T-cell (primary cell): ENCODE measurements around the gene PRRT4. TPM values are rescaled to one million over a fixed set of nuclear protein-coding genes. Genes with fewer than 3 reads are reported as not detected.

Experiments
- ATAC-seq, 4 experiments: fragments of 200-7000 bp in 3 of 4; fragments of 150-1000 bp in 1 of 4; cut with Tn5 transposase; replicated peaks in 1 of 4; 1 replicate in 3 of 4; 2 replicates in 1 of 4; pipeline ENCODE4 v1.10.0; 2021; ENCODE audit warnings: moderate library complexity in 3 of 4, mild to moderate bottlenecking in 2 of 4, moderate number of reproducible peaks in 1 of 4
- CTCF ChIA-PET, 2 donors: fragments of 300-600 bp; sonication (Branson Sonifier 250); formaldehyde crosslinking; loops; one replicate each; lab custom pipeline; 2022; ENCODE audit warnings: antibody characterized with exemption in 2 of 2; lab: Charles Lee
- POLR2A ChIA-PET, 2 donors: fragments of 300-600 bp; sonication (Branson Sonifier 250); formaldehyde crosslinking; loops; one replicate each; lab custom pipeline; 2022; ENCODE audit warnings: antibody characterized with exemption in 2 of 2; lab: Charles Lee
- DNase-seq, 35 experiments: peaks; one replicate each; pipeline versions ENCODE4 v3.0.0 to v3.0.0-alpha.2; 2013 to 2023
- H3K27ac ChIP-seq: one replicate; pipeline ENCODE4 v1.5.1; 2013; ENCODE audit warnings: low read length
- H3K27me3 ChIP-seq, 2 experiments: replicated peaks in 1 of 2; 1 replicate in 1 of 2; 2 replicates in 1 of 2; pipeline versions ENCODE4 v1.6.1 to v1.7.0; 2013; ENCODE audit warnings: low read length in 1 of 2, mixed read lengths in 1 of 2; ENCODE audit not compliant: control insufficient read depth in 2 of 2, insufficient read depth in 2 of 2; ENCODE audit errors: extremely low read depth in 1 of 2
- H3K36me3 ChIP-seq, 2 donors: 1 replicate in 1 of 2; 2 replicates in 1 of 2; pipeline versions ENCODE4 v1.6.1 to v1.7.0; 2013; ENCODE audit warnings: low read length in 1 of 2; ENCODE audit not compliant: control insufficient read depth in 2 of 2, insufficient read depth in 1 of 2; ENCODE audit errors: extremely low read depth in 1 of 2
- H3K4me1 ChIP-seq, 2 experiments: 1 replicate in 1 of 2; 2 replicates in 1 of 2; pipeline versions ENCODE4 v1.6.1 to v1.7.0; 2013; ENCODE audit warnings: low read length in 2 of 2, mixed read lengths in 1 of 2; ENCODE audit not compliant: insufficient read depth in 2 of 2, control insufficient read depth in 1 of 2; ENCODE audit errors: extremely low read depth in 1 of 2
- H3K4me3 ChIP-seq, 2 donors: 1 replicate in 1 of 2; 2 replicates in 1 of 2; pipeline versions ENCODE4 v1.5.1 to v1.7.0; 2013; ENCODE audit warnings: mild to moderate bottlenecking in 2 of 2, low read length in 1 of 2, moderate library complexity in 1 of 2; ENCODE audit not compliant: control insufficient read depth in 1 of 2; ENCODE audit errors: extremely low read depth in 1 of 2
- H3K9me3 ChIP-seq: 2 replicates; pipeline ENCODE4 v1.7.0; 2013
- H3K27ac Mint-ChIP-seq, 2 donors: one replicate each; pipeline ENCODE4 v1.8.0; 2020 to 2021; ENCODE audit warnings: mild to moderate bottlenecking in 2 of 2, mixed read lengths in 2 of 2
- H3K27me3 Mint-ChIP-seq, 2 donors: one replicate each; pipeline ENCODE4 v1.8.0; 2021 to 2022; ENCODE audit warnings: mixed read lengths in 2 of 2
- H3K36me3 Mint-ChIP-seq: one replicate; pipeline ENCODE4 v1.8.0; 2021; ENCODE audit warnings: mixed read lengths
- H3K4me1 Mint-ChIP-seq, 3 donors: one replicate each; pipeline ENCODE4 v1.8.0; 2020 to 2022; ENCODE audit warnings: mixed read lengths in 3 of 3, mild to moderate bottlenecking in 1 of 3
- H3K4me3 Mint-ChIP-seq, 3 donors: one replicate each; pipeline ENCODE4 v1.8.0; 2020 to 2022; ENCODE audit warnings: mild to moderate bottlenecking in 3 of 3, mixed read lengths in 3 of 3, moderate library complexity in 3 of 3
- H3K9me3 Mint-ChIP-seq, 3 donors: one replicate each; pipeline ENCODE4 v1.8.0; 2020 to 2022; ENCODE audit warnings: mixed read lengths in 3 of 3
- WGBS: methylation state at CpG from one replicate; pipeline ENCODE4 v1.1.5; 2013; ENCODE audit warnings: missing lambda C conversion rate; ENCODE audit not compliant: insufficient coverage; 5-methylcytosine and 5-hydroxymethylcytosine counted together
- total RNA-seq, 35 experiments: library from RNA in 6 of 35; stranded (reverse) in 6 of 35; fragments of 120-200 nt in 1 of 35; gene quantifications; one replicate each; pipeline versions ENCODE4 v1.2.1 to v1.2.4 and lab custom pipeline; 2013 to 2026

PRRT4 gene
- total RNA-seq, 5 donors from 2014 or later (not counting 1 experiment from before 2014, with no cell fraction given) = 0.15 to 1.1 (median 0.65) TPM

DNA sequence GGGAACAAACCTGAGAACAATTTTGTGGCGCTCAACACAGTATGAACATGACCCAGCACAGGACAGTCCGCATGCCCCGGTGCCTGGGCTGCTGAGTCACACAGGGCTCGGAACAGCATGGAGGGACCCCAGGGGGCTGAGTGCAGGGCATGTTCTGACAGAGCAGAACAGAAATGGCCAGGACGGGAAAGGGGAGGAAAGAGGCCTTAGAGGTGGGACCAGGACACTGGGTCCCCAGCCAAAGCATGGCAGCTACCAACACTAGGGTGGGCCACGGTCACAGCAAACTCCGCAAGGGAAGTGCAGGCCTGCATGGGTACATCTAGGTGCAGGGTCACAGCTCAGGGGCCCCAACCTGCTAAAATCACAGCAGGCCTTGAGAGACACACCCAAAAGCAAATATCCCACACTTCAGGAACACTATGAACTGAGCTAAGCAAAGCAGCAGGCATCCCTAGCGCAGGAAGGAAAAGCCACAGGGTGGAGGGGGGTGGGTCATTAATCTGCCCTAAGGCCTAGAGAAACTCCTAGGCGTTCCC, 42.7 kb upstream of the PRRT4 start:
- Mint-ChIP-seq H3K27ac (peak overlapping the region; percentile 41 to 52), H3K36me3 (peaks cover 16% of the 10 kb centered on the region), H3K4me1 (peaks cover 47 to 53% (median 48%) of the 10 kb centered on the region in 3 donors), H3K27me3 (no peaks in the 10 kb centered on the region), H3K4me3 (peak overlapping the region; percentile 68 to 83 (median 78)), H3K9me3 (no peaks in the 10 kb centered on the region)
- no peak overlapping the region for H3K27ac ChIP-seq
- ChIA-PET CTCF (interaction anchor here (0.6 to 1.2 kb wide), 7 partner anchors 13 to 1959 kb away, joined by 3 to 10 read pairs (median 4); no protein-coding TSS in a partner anchor), POLR2A (interaction anchor here in 1 of 2 donors (0.7 kb wide), 1 partner anchor 51 kb away, joined by 6 read pairs; the partner anchor contains the start of gene HILPDA)
- no peaks in the 10 kb centered on the region for H3K27me3 ChIP-seq
- ATAC-seq (no peak), DNase-seq (no peak)
- 95% methylated on average over 7 of the region's 9 CpGs for WGBS
- no peaks in the 10 kb centered on the region for H3K9me3 ChIP-seq
- H3K36me3 ChIP-seq = peaks cover 7 to 20% of the 10 kb centered on the region in 2 donors
- H3K4me1 ChIP-seq = peaks cover 8 to 51% of the 10 kb centered on the region in 2 experiments
- no peak overlapping the region for H3K4me3 ChIP-seq

DNA sequence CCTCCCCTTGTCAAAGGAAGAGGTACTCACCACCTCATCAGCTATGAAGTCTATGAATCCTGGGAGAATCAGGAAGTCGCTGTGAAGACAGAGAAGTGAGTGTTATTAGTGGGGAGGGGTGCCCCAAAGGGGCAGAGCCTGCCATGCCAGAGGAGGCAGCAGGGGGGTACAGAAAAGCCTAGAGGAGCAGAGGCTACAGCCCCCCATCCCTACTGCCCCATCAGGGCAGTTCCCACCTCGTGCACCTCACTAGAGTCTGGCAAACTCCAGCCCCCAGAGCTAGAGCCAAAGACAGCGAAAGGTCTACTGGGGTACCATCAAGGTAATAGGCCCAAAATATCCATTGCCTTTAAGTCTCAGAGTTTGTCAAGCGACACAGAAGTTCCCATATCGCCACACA, 42.2 kb upstream of the PRRT4 start:
- Histone ChIP-seq H3K9me3 (no peaks in the 10 kb centered on the region), H3K27ac (no peak overlapping the region), H3K36me3 (peaks cover 7 to 23% of the 10 kb centered on the region in 2 donors), H3K4me1 (peaks cover 6 to 46% of the 10 kb centered on the region in 2 experiments), H3K4me3 (no peak overlapping the region), H3K27me3 (no peaks in the 10 kb centered on the region)
- Mint-ChIP-seq H3K27me3 (no peaks in the 10 kb centered on the region), H3K27ac (peak overlapping the region; percentile 52 to 77), H3K4me1 (peaks cover 42 to 48% (median 43%) of the 10 kb centered on the region in 3 donors), H3K4me3 (peak overlapping the region in 1 of 3 donors; percentile 83), H3K36me3 (peaks cover 16% of the 10 kb centered on the region), H3K9me3 (no peaks in the 10 kb centered on the region)
- no peak for ATAC-seq
- POLR2A ChIA-PET = interaction anchor here in 1 of 2 donors (0.6 to 0.7 kb wide), 2 partner anchors 49 to 52 kb away, joined by 3 to 6 read pairs; partner anchors contain the start of gene HILPDA
- WGBS = 100% methylated on average over 2 of the region's 5 CpGs
- CTCF ChIA-PET = interaction anchor here (0.6 to 1.2 kb wide), 6 partner anchors 13 to 195 kb away, joined by 3 to 10 read pairs (median 4); no protein-coding TSS in a partner anchor
- DNase-seq = no peak

DNA sequence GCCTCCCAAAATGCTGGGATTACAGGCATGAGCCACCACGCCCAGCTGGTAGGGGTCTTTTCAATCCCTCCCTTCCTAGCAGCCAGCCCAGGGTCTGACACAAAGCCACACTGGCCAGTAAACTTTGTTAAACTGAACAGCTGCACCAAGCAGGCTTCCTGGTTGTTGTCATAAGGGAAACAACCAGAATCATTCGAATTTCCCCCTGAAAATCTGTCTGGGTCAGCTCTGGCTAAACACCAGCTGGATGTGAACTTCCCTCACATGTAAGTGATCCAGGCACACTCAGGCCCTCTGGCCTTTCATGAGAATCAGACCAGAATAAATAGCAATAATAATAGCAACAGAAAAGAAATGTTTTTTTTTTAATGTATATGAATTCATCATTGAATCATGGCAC, 40.9 kb upstream of the PRRT4 start:
- Mint-ChIP-seq H3K27ac (no peak overlapping the region), H3K4me3 (no peak overlapping the region), H3K4me1 (peaks cover 32 to 37% (median 32%) of the 10 kb centered on the region in 3 donors), H3K9me3 (no peaks in the 10 kb centered on the region), H3K27me3 (no peaks in the 10 kb centered on the region), H3K36me3 (peaks cover 25% of the 10 kb centered on the region)
- ChIA-PET POLR2A (no interaction called here), CTCF (interaction anchor here (0.6 to 1.4 kb wide), 5 partner anchors 25 to 270 kb away, joined by 3 to 5 read pairs (median 3); no protein-coding TSS in a partner anchor)
- Histone ChIP-seq H3K27me3 (no peaks in the 10 kb centered on the region), H3K4me1 (peaks cover 6 to 32% of the 10 kb centered on the region in 2 experiments), H3K36me3 (peaks cover 7 to 36% of the 10 kb centered on the region in 2 donors), H3K4me3 (no peak overlapping the region), H3K27ac (no peak overlapping the region), H3K9me3 (no peaks in the 10 kb centered on the region)
- DNase-seq (no peak), ATAC-seq (no peak)
- WGBS = 71% methylated on average over 1 of the region's 2 CpGs

DNA sequence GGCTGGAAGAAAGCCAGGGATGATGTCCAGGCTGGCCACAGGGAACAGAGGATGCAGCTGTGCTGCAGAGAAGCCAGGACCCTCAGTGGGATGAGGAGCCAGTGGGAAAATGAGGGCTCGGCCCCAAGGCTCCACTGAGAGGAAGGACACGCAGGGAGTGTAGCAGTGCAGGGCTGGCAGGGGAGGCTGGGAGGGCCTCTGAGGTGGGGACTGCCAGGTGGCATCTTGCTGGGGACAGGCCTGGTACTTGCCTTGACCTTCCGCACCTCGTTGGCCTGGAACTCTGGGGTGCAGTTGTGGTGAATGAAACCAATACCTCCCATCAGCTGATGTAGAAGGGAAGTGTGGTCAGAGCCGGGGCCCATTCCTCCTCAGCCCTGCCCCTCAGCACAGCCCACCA, 39.1 kb upstream of the PRRT4 start:
- H3K4me1 Mint-ChIP-seq = peaks cover 19 to 25% (median 20%) of the 10 kb centered on the region in 3 donors
- Histone ChIP-seq H3K36me3 (peaks cover 7 to 54% of the 10 kb centered on the region in 2 donors), H3K4me3 (no peak overlapping the region), H3K27ac (no peak overlapping the region), H3K9me3 (no peaks in the 10 kb centered on the region), H3K27me3 (no peaks in the 10 kb centered on the region), H3K4me1 (peaks cover 6 to 20% of the 10 kb centered on the region in 2 experiments)
- H3K4me3 Mint-ChIP-seq = no peak overlapping the region
- no peaks in the 10 kb centered on the region for H3K27me3 Mint-ChIP-seq
- ATAC-seq (no peak), DNase-seq (no peak)
- WGBS = 88% methylated on average over 2 of the region's 5 CpGs
- ChIA-PET CTCF (interaction anchor here (0.6 to 4.0 kb wide), 5 partner anchors 24 to 58 kb away, joined by 3 to 59 read pairs (median 4); no protein-coding TSS in a partner anchor), POLR2A (no interaction called here)
- no peak overlapping the region for H3K27ac Mint-ChIP-seq
- no peaks in the 10 kb centered on the region for H3K9me3 Mint-ChIP-seq
- H3K36me3 Mint-ChIP-seq = peaks cover 37% of the 10 kb centered on the region

DNA sequence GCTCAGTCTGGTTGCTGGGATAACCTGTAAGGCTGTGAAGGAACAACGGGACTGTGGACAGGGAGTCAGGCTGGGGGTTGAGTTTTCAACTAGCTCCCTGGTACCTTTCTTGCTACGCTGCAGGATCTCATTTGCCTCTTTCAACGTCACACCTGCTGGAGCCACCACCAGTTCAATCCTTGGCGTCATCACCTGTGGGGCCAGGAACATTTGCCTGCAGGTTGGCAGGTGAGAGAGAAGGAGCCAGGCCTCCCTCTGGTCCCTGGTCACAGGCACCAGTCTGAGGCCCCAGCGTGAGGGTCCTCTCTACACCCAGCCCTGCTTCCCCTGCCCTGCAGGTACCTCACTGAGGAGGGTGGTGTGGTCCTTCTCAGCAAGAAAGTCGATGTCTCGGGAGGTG, 38.5 kb upstream of the PRRT4 start:
- Histone ChIP-seq H3K27ac (no peak overlapping the region), H3K27me3 (no peaks in the 10 kb centered on the region), H3K9me3 (no peaks in the 10 kb centered on the region), H3K4me1 (peaks cover 4 to 16% of the 10 kb centered on the region in 2 experiments), H3K36me3 (peaks cover 7 to 60% of the 10 kb centered on the region in 2 donors), H3K4me3 (no peak overlapping the region)
- ChIA-PET POLR2A (interaction anchor here in 1 of 2 donors (0.7 kb wide), 1 partner anchor 334 kb away, joined by 8 read pairs; no protein-coding TSS in a partner anchor), CTCF (interaction anchor here (0.6 to 4.0 kb wide), 9 partner anchors 13 to 580 kb away, joined by 3 to 59 read pairs (median 3); no protein-coding TSS in a partner anchor)
- DNase-seq (no peak), ATAC-seq (no peak)
- H3K4me1 Mint-ChIP-seq = peaks cover 18 to 23% (median 19%) of the 10 kb centered on the region in 3 donors
- no peaks in the 10 kb centered on the region for H3K9me3 Mint-ChIP-seq
- peaks cover 37% of the 10 kb centered on the region for H3K36me3 Mint-ChIP-seq
- H3K27ac Mint-ChIP-seq = no peak overlapping the region
- no peak overlapping the region for H3K4me3 Mint-ChIP-seq
- WGBS = 100% methylated on average over 3 of the region's 7 CpGs
- no peaks in the 10 kb centered on the region for H3K27me3 Mint-ChIP-seq

DNA sequence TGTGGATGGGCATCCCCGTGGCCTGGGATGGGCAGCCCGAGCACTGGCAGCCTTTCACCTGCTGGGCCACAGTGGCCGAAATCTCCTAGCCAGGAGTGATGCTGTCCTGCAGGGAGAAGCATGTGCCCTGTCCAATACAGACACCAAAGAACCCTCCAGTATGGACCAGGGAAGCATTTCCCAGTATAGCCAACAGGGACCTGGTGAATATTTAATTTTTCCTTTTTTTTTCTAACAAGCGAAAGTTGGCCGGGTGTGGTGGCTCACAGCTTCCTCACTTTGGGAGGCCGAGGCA, 37.3 kb upstream of the PRRT4 start:
- no peaks in the 10 kb centered on the region for H3K9me3 Mint-ChIP-seq
- peak in 1 of 4 experiments; percentile 19 for ATAC-seq

More for the DNA sequence above, 37.3 kb upstream of the PRRT4 start:
- peaks cover 13 to 71% of the 10 kb centered on the region in 2 donors for H3K36me3 ChIP-seq
- CTCF ChIA-PET = interaction anchor here (1.0 to 4.0 kb wide), 4 partner anchors 26 to 62 kb away, joined by 3 to 59 read pairs (median 18); no protein-coding TSS in a partner anchor
- H3K4me1 ChIP-seq = peaks cover 0 to 4% of the 10 kb centered on the region in 2 experiments
- no peaks in the 10 kb centered on the region for H3K27me3 ChIP-seq
- Mint-ChIP-seq H3K27me3 (no peaks in the 10 kb centered on the region), H3K4me1 (peaks cover 6 to 11% (median 7%) of the 10 kb centered on the region in 3 donors), H3K36me3 (peaks cover 37% of the 10 kb centered on the region), H3K27ac (no peak overlapping the region), H3K4me3 (no peak overlapping the region)
- DNase-seq = no peak
- WGBS = 83% methylated on average over 2 of the region's 6 CpGs
- no peak overlapping the region for H3K27ac ChIP-seq
- POLR2A ChIA-PET = no interaction called here
- H3K4me3 ChIP-seq = no peak overlapping the region
- no peaks in the 10 kb centered on the region for H3K9me3 ChIP-seq
